GM18858 (cell line): Measurements from ENCODE around the gene PKDCC.

ENCODE experiments used
- ATAC-seq: cut with Tn5 transposase; IDR thresholded peaks from one replicate; pipeline ENCODE4 v1.9.1; 2021; ENCODE audit not compliant: unreplicated experiment

Gene PKDCC

GRCh38 chr2:42102591-42103450 lies 55.0 kb downstream of the PKDCC start:
- ATAC-seq = no peak

GRCh38 chr2:42103829-42104228 lies 56.0 kb downstream of the PKDCC start:
- no peak for ATAC-seq

- ATAC-seq = no peak
Observed at GRCh38 chr2:42104621-42105020, 56.8 kb downstream of the PKDCC start.

GRCh38 chr2:42105330-42106256 lies 57.8 kb downstream of the PKDCC start:
- ATAC-seq = peak; percentile 62

- ATAC-seq = no peak
Observed at GRCh38 chr2:42106257-42106816, 58.5 kb downstream of the PKDCC start.

- ATAC-seq = no peak
Observed at GRCh38 chr2:42107249-42108042, 59.6 kb downstream of the PKDCC start.
